Measurements from ENCODE around the gene SPACA7.

DNA sequence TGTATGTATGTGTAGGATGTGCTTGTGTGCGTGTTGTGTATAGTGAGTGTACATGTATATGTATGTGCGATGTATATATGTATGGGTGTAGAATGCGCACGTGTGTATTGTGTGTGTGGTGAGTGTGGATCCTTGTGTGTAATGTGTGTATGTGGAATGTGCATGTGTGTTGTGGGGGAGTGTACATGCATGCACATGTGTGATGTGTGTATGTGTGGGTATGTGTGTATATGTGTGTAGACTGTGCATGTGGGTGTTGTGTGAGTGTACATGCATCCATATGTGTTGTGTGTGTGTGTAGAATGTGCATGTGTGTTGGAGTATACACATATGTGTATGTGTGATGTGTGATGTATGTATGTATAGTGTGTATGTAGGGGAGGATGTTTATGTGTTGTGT lies 18.0 kb upstream of the SPACA7 start:
- TF ChIP-seq, protein P1, sequence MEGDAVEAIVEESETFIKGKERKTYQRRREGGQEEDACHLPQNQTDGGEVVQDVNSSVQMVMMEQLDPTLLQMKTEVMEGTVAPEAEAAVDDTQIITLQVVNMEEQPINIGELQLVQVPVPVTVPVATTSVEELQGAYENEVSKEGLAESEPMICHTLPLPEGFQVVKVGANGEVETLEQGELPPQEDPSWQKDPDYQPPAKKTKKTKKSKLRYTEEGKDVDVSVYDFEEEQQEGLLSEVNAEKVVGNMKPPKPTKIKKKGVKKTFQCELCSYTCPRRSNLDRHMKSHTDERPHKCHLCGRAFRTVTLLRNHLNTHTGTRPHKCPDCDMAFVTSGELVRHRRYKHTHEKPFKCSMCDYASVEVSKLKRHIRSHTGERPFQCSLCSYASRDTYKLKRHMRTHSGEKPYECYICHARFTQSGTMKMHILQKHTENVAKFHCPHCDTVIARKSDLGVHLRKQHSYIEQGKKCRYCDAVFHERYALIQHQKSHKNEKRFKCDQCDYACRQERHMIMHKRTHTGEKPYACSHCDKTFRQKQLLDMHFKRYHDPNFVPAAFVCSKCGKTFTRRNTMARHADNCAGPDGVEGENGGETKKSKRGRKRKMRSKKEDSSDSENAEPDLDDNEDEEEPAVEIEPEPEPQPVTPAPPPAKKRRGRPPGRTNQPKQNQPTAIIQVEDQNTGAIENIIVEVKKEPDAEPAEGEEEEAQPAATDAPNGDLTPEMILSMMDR (IDR thresholded peaks at IDR 0.05), result no peak
- no peak for TF ChIP-seq POLR2A (IDR thresholded peaks at IDR 0.05)
